Head of caudate nucleus (tissue), 42 donors: Measurements from ENCODE around the gene MAPKBP1.
A peak's percentile ranks its signal among the peaks of the same experiment; 100 is the strongest.
"Not testable (repeated sequence)": the region's sequence is repeated elsewhere in the genome, so short reads cannot be mapped to it uniquely, and the experiment has no call there.

Experiments used
- DNase-seq, 42 donors: peaks; one replicate each; pipeline versions ENCODE4 v3.0.0 to v3.0.0-alpha.2; 2020 to 2021; ENCODE audit warnings: mixed read lengths in 7 of 42
- intact Hi-C: fragments of 100-400 bp; cut with DNase I; formaldehyde crosslinking; loops from one replicate; pipeline ENCODE4 v1.15.0; 2022

The MAPKBP1 gene

GRCh38 chr15:41819455-41820050, 45.3 kb downstream of the MAPKBP1 start:
- intact Hi-C loops, result no loop called here

GRCh38 chr15:41820791-41821423, 46.6 kb downstream of the MAPKBP1 start:
- intact Hi-C loops, result no loop called here
- DNase-seq, result no peak

More at GRCh38 chr15:41819455-41820050, 45.3 kb downstream of the MAPKBP1 start:
- no peak for DNase-seq

DNA sequence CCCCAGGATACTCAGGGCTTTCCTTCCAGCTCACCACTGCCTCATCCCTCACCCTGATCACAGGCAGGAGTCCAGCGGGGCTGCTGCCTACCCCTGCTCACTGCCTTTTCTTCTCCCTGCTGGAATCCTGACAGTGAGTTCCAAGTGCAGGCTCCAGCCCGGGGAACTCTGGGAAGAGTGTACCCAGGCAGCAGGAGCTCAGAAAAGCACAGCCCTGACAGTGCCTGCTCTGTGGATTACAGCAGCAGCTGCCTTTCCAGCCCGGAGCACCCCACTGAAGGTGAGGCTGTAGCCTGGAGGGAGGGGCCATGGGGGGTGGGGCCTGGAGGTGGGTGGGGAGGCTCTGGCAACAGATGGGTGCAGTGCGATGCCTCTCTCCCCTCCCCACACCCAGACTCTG, 47.5 kb downstream of the MAPKBP1 start:
- DNase-seq, result peak in 20 of 42 donors; percentile 11 to 63 (median 31)
- intact Hi-C loops, result no loop called here

DNA sequence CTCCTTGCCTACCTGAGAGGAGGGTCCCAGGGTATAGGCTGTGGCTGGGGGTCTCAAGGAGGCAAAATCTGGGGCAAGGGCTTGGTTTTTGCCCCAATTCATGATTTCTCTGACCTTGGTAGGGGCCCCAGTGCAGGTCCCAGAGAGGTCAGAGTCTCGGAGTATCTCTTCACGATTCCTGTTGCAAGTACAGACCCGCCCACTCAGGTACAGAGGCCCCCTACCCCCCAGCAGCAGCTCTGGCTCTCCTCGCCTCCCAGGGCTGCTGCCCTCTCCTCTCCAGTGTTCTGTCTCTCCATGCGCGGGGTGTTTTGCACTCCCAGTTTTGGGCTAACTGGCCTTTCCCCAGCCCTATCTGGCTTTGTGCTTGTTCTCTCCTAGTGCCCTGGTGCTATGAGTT, 48.2 kb downstream of the MAPKBP1 start:
- intact Hi-C loops, result no loop called here
- DNase-seq, result no peak

DNA sequence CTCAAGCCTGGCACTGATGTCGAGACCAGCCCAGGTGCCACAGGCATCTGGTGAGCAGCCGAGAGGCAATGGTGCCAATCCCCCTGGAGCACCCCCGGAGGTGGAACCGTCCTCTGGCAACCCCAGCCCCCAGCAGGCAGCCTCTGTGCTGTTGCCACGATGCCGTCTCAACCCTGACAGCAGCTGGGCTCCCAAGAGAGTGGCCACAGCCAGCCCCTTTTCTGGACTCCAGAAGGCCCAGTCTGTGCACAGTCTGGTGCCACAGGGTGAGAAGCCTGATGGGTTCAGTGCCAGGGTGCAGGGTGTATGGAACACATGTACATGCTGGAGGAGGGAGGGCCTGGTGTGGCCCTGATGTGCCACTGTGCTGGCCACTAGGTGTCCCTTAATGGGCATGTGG, 48.7 kb downstream of the MAPKBP1 start:
- intact Hi-C loops, result no loop called here
- DNase-seq, result no peak

DNA sequence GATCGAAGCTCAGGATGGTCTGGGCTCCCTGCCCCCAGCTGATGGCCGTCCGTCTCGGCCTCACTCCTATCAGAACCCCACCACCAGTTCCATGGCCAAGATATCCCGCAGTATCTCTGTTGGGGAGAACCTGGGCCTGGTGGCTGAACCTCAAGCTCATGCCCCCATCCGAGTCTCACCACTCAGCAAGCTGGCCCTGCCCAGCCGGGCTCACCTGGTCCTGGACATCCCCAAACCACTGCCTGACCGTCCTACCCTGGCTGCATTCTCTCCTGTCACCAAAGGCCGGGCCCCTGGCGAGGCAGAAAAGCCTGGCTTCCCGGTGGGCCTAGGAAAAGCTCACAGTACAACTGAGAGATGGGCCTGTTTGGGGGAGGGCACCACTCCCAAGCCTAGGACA, 49.2 kb downstream of the MAPKBP1 start:
- no peak for DNase-seq
- intact Hi-C loops, result no loop called here

DNA sequence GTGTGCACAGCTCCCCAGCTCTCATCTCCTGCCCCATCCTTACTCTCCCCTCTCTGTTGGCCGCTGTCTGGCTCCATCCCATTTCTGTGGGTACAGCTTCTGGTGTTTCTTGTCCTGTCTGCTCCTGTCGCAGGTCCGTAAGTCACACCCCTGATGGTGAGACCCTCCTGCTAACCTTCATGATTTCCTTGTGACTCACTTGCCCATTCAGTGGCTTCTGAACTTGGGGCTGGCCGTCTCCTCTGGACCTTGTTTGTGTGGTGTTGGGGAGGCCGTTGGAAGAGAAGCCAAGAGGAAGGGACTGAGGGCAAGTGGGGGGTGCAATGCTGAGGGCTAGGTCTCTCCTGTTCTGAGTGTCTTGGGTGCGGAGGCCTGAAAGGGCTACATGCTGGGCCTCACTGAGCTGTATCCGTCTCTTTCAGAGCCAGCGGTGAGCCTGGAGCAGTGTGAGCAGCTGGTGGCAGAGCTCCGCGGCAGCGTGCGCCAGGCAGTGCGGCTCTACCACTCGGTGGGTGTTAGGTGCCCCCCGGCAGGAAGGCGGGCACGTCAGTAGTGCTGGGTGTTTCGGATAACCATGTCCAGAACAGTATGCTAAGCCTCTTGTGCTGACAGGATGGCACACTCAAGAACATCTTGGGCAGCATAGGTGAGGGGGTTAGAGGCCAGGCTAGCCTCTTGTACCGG, 49.9 kb downstream of the MAPKBP1 start:
- no peak for DNase-seq
- intact Hi-C loops, result no loop called here

DNA sequence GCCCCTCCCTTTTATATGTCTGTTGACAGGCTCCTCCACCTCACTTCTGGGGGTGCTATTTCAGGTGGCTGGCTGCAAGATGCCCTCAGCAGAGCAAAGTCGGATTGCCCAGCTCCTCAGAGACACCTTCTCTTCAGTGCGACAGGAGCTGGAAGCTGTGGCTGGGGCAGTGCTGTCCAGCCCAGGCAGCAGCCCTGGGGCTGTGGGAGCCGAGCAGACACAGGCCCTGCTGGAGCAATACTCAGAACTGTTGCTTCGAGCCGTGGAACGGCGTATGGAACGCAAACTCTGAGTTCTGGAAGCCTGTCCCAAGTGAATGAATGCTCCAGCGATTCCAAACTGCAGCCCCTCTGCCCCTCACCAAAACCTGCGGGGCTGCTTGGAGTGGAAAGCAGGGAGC, 50.9 kb downstream of the MAPKBP1 start:
- DNase-seq, result no peak
- intact Hi-C loops, result no loop called here

- DNase-seq, result no peak
- intact Hi-C loops, result no loop called here
Observed at GRCh38 chr15:41825572-41826535, 51.6 kb downstream of the MAPKBP1 start.

- intact Hi-C loops, result no loop called here
- peak in 21 of 42 donors; percentile 16 to 54 (median 32) for DNase-seq
Observed at GRCh38 chr15:41827290-41827879, 53.1 kb downstream of the MAPKBP1 start.

- intact Hi-C loops, result no loop called here
- peak; percentile 80 to 99 (median 96) for DNase-seq
Observed at GRCh38 chr15:41827880-41828806, 53.9 kb downstream of the MAPKBP1 start, which contains the start of gene JMJD7. Gene JMJD7 (plus strand): TSS chr15:41828092. CDS start chr15:41828125, 33 bp downstream.

- intact Hi-C loops, result no loop called here
- no peak for DNase-seq
Observed at GRCh38 chr15:41828807-41829141, 54.5 kb downstream of the MAPKBP1 start.

DNA sequence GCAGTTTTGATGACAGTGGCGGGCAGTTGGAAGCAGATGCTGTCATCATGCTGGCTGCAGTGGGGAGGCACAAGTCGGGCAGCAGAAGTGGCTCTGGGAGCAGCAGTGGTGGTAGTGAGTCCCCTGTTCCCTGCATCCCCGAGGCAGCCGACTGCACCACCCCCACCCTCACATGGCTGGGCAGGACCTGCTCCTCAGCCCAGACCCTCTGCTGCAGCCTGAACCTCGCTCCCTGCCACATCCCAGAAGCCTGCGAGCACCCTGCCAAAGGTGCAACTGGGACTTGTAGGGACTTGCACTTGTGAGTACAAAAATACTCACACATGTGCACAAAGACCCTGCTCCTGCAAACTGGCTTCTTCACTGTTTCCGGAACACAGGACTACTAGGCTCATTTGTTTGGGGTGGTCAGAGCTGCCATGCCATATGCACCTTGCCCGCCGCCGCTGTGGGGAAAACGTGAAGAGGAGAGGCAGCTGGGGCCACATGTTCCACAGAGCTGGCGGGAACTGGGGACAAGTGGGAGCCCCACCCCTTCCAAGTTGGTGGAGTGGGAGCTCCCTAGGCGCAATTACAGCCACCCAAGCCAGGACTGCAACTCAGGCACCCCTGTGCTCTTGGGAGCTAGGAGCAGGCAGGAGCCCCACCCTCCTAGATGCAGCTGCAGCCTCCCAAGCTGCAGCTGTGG, 55.8 kb downstream of the MAPKBP1 start:
- intact Hi-C loops, result no loop called here
- DNase-seq, result no peak

- intact Hi-C loops, result not testable (repeated sequence)
Observed at GRCh38 chr15:41831291-41831690, 57.0 kb downstream of the MAPKBP1 start.

DNA sequence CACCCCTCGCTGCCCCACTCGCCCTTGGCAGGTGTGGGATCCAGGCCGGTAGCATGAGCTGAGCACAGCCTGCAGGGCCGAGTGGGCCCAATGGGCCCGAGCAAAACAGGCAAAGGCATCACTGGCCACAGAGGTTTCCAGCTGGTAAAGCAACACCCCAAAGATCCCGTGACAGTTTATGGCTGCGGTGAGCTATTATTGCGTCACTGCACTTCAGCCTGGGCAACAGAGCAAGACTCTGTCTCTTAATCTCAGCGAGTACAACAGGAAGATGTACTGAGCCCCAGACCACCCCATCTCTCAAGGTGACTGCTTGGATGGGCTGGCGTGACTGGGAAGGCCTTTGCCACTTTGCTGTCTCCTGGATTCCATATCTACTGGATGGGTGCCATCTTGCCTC, 57.9 kb downstream of the MAPKBP1 start:
- DNase-seq, result no peak
- intact Hi-C loops, result no loop called here

More at GRCh38 chr15:41831291-41831690, 57.0 kb downstream of the MAPKBP1 start:
- DNase-seq, result not testable (repeated sequence)

GRCh38 chr15:41832875-41833274, 58.6 kb downstream of the MAPKBP1 start:
- intact Hi-C loops, result no loop called here
- no peak for DNase-seq

- intact Hi-C loops, result no loop called here
- no peak for DNase-seq
Observed at GRCh38 chr15:41834096-41834495, 59.8 kb downstream of the MAPKBP1 start.
